HepG2 (cell line): Measurements from ENCODE around the gene SRXN1. TPM values are rescaled to one million over a fixed set of nuclear protein-coding genes. Genes with fewer than 3 reads are reported as not detected.

Source experiments
- ADNP ChIP-seq: sonication (generic); formaldehyde crosslinking; IDR thresholded peaks from 2 replicates; pipeline ENCODE4 v1.4.0; 2020; ENCODE audit warnings: missing genetic modification reagents
- AFF4 ChIP-seq: sonication (generic); formaldehyde crosslinking; IDR thresholded peaks from 2 replicates; pipeline ENCODE4 v1.4.0; 2020; ENCODE audit warnings: missing genetic modification reagents
- AGO2 ChIP-seq: fragments of 200-400 bp; formaldehyde crosslinking; optimal IDR thresholded peaks from 2 replicates; pipeline ENCODE3; 2017; ENCODE audit warnings: mild to moderate bottlenecking, low read depth, low read length, moderate library complexity
- BCL3 ChIP-seq: sonication (generic); formaldehyde crosslinking; IDR thresholded peaks from 2 replicates; pipeline ENCODE4 v1.5.1; 2020; ENCODE audit warnings: mild to moderate bottlenecking, missing genetic modification reagents, moderate library complexity
- CENPT ChIP-seq: sonication (generic); formaldehyde crosslinking; IDR thresholded peaks from 2 replicates; pipeline ENCODE4 v1.8.0; 2022; ENCODE audit warnings: low read depth, mild to moderate bottlenecking, moderate library complexity, missing genetic modification reagents
- ETV5 ChIP-seq: IDR thresholded peaks from 2 replicates; pipeline ENCODE4 v1.6.1; 2018; ENCODE audit warnings: missing biosample characterization, missing genetic modification reagents, inconsistent platforms, borderline replicate concordance
- KDM2A ChIP-seq: sonication (generic); formaldehyde crosslinking; IDR thresholded peaks from 2 replicates; pipeline ENCODE4 v1.4.0; 2020; ENCODE audit warnings: low read depth, missing genetic modification reagents, borderline replicate concordance
- KMT2A ChIP-seq: sonication (generic); formaldehyde crosslinking; IDR thresholded peaks from 2 replicates; pipeline ENCODE4 v1.4.0; 2020; ENCODE audit warnings: missing genetic modification reagents
- MLLT10 ChIP-seq: sonication (generic); formaldehyde crosslinking; IDR thresholded peaks from 2 replicates; pipeline ENCODE4 v1.4.0; 2020; ENCODE audit warnings: missing genetic modification reagents
- POGZ ChIP-seq: sonication (generic); formaldehyde crosslinking; IDR thresholded peaks from 2 replicates; pipeline ENCODE4 v1.4.0; 2020; ENCODE audit warnings: mild to moderate bottlenecking, missing genetic modification reagents
- SKI ChIP-seq: fragments of 450-650 bp; IDR thresholded peaks from one replicate; pipeline ENCODE4 v1.6.1; 2018; ENCODE audit warnings: mild to moderate bottlenecking; ENCODE audit not compliant: partially characterized antibody
- SNRNP70 ChIP-seq: fragments of 200-400 bp; formaldehyde crosslinking; IDR thresholded peaks from 2 replicates; pipeline ENCODE4 v1.6.1; 2017; ENCODE audit warnings: mild to moderate bottlenecking, low read depth, low read length, moderate library complexity
- SOX5 ChIP-seq: IDR thresholded peaks from 2 replicates; pipeline ENCODE4 v1.6.1; 2016; ENCODE audit warnings: borderline replicate concordance
- XBP1 ChIP-seq: sonication (generic); formaldehyde crosslinking; IDR thresholded peaks from 2 replicates; pipeline ENCODE4 v1.5.0; 2020; ENCODE audit warnings: missing genetic modification reagents
- ZMYM2 ChIP-seq: sonication (generic); formaldehyde crosslinking; IDR thresholded peaks from 2 replicates; pipeline ENCODE4 v1.8.0; 2022; ENCODE audit warnings: mild to moderate bottlenecking, missing genetic modification reagents
- ZNF138 ChIP-seq: sonication (generic); formaldehyde crosslinking; IDR thresholded peaks from 2 replicates; pipeline ENCODE4 v1.5.0; 2020; ENCODE audit warnings: mild to moderate bottlenecking, low read depth, missing genetic modification reagents
- ZNF230 ChIP-seq: sonication (generic); formaldehyde crosslinking; IDR thresholded peaks from 2 replicates; pipeline ENCODE4 v1.4.0; 2020; ENCODE audit warnings: mild to moderate bottlenecking, missing genetic modification reagents
- ZNF564 ChIP-seq: sonication (generic); formaldehyde crosslinking; IDR thresholded peaks from 2 replicates; pipeline ENCODE4 v1.8.1; 2023; ENCODE audit warnings: mild to moderate bottlenecking, missing genetic modification reagents
- ZNF609 ChIP-seq: sonication (generic); formaldehyde crosslinking; IDR thresholded peaks from 2 replicates; pipeline ENCODE4 v1.4.0; 2020; ENCODE audit warnings: mild to moderate bottlenecking, missing genetic modification reagents, borderline replicate concordance
- ZNF773 ChIP-seq: sonication (generic); formaldehyde crosslinking; IDR thresholded peaks from 2 replicates; pipeline ENCODE4 v1.4.0; 2020; ENCODE audit warnings: missing genetic modification reagents, borderline replicate concordance
- ZNF790 ChIP-seq: sonication (generic); formaldehyde crosslinking; IDR thresholded peaks from 2 replicates; pipeline ENCODE4 v1.8.0; 2022; ENCODE audit warnings: missing genetic modification reagents, mild to moderate bottlenecking, borderline replicate concordance
- ZSCAN12 ChIP-seq: sonication (generic); formaldehyde crosslinking; IDR thresholded peaks from 2 replicates; pipeline ENCODE4 v1.9.0; 2021; ENCODE audit warnings: mild to moderate bottlenecking, missing genetic modification reagents
- ZSCAN29 ChIP-seq: sonication (generic); formaldehyde crosslinking; conservative IDR thresholded peaks from 2 replicates; pipeline ENCODE4 v1.4.0; 2020; ENCODE audit warnings: mild to moderate bottlenecking, missing genetic modification reagents
- polyA plus RNA-seq, 8 experiments: library from polyadenylated mRNA; depleted of rRNA in 3 of 8; stranded (reverse) in 7 of 8; unstranded in 1 of 8; fragments of >200 nt; fragmentation: Illumina TruSeq in 4 of 8; extraction: Trizol in 4 of 8; gene quantifications; 2 replicates each; pipeline versions ENCODE4 v1.2.1 to v1.2.3, GENCODE V29; 2011 to 2016; ENCODE audit warnings: low read depth in 4 of 8, missing spikeins in 1 of 8, mixed read lengths in 1 of 8; ENCODE audit not compliant: insufficient read depth in 1 of 8
- total RNA-seq, 5 experiments: library from RNA; depleted of rRNA; stranded (reverse); fragments of >200 nt; fragmentation: Illumina TruSeq; extraction: Trizol; gene quantifications; 2 replicates each; pipeline ENCODE4 v1.2.3, GENCODE V29; 2016; ENCODE audit warnings: low read depth in 1 of 5

SRXN1 gene
- total and polyA plus RNA-seq, 2 of the 13 experiments (the other 11 are each of a cell fraction or from before 2014, with no cell fraction given): 29.9 to 87.7 TPM

- no peak for TF ChIP-seq AFF4
- TF ChIP-seq ZNF790 (CRISPR knock-in tag): no peak
- TF ChIP-seq ADNP (CRISPR knock-in tag): 0 out of 2 replicates have a peak, but pooled peaks have one; percentile 43
- TF ChIP-seq CENPT (CRISPR knock-in tag): no peak
- peak; percentile 52; the same call in 1 of the 2 replicates for TF ChIP-seq SOX5 (CRISPR knock-in tag)
- TF ChIP-seq XBP1 (CRISPR knock-in tag): no peak
- TF ChIP-seq ZMYM2 (CRISPR knock-in tag): 0 out of 2 replicates have a peak, but pooled peaks have one; percentile 61
- no peak for TF ChIP-seq ZNF138 (CRISPR knock-in tag)
- peak; percentile 92 for TF ChIP-seq ETV5
- TF ChIP-seq ZNF564 (CRISPR knock-in tag): no peak
- TF ChIP-seq POGZ (CRISPR knock-in tag): peak; percentile 74
- TF ChIP-seq ZSCAN29 (CRISPR knock-in tag): no peak
- no peak for TF ChIP-seq AGO2
- TF ChIP-seq KDM2A (CRISPR knock-in tag): peak; percentile 38; the same call in 1 of the 2 replicates
- TF ChIP-seq ZNF609: peak; percentile 28; the same call in 1 of the 2 replicates
- no peak for TF ChIP-seq ZSCAN12 (CRISPR knock-in tag)
- no peak for TF ChIP-seq SNRNP70
- no peak for TF ChIP-seq MLLT10 (CRISPR knock-in tag)
- TF ChIP-seq BCL3: no peak
- peak; percentile 67 for TF ChIP-seq SKI
- no peak for TF ChIP-seq ZNF230 (CRISPR knock-in tag)
- no peak for TF ChIP-seq ZNF773 (CRISPR knock-in tag)
- no peak for TF ChIP-seq KMT2A (CRISPR knock-in tag)
Observed at GRCh38 chr20:641516-641875, 11.5 kb downstream of the SRXN1 start (continued).
